GM23248 (cell line): ENCODE data around the gene TET2.

Experiments
- EZH2 ChIP-seq: fragments of 200-600 bp; sonication (generic); IDR thresholded peaks from 2 replicates; pipeline ENCODE4 v1.6.1; 2018; ENCODE audit warnings: antibody characterized with exemption, mild to moderate bottlenecking; ENCODE audit not compliant: insufficient read depth, poor library complexity, severe bottlenecking
- EZH2phosphoT487 ChIP-seq: fragments of 200-600 bp; sonication (generic); IDR thresholded peaks from 2 replicates; pipeline ENCODE4 v1.6.1; 2018; ENCODE audit warnings: antibody characterized with exemption, moderate library complexity, mild to moderate bottlenecking, low read depth; ENCODE audit not compliant: insufficient read depth

GRCh38 chr4:105257817-105258495, 111.3 kb downstream of the TET2 start:
- no peak for TF ChIP-seq EZH2phosphoT487
- TF ChIP-seq EZH2: no peak
